ENCODE data around the gene KCNJ9. TPM values are rescaled to one million over a fixed set of nuclear protein-coding genes. Genes with fewer than 3 reads are reported as not detected.

KCNJ9 gene
- total and polyA plus RNA-seq, 2 of the 4 experiments (the other 2 are of a cell fraction): not detected

GRCh38 chr1:160129966-160130365, 48.6 kb downstream of the KCNJ9 start:
- POLR2A ChIA-PET (ENCODE audit: unreplicated experiment): no interaction called here
- Histone ChIP-seq H2AK9ac (replicated peaks; ENCODE audit: low read depth, low read length, poor library complexity) (no peak overlapping the region), H2AFZ (replicated peaks; ENCODE audit: low read length, poor library complexity) (no peak overlapping the region), H2BK120ac (ENCODE audit: low read depth, low read length) (no peak overlapping the region), H2BK15ac (ENCODE audit: low read depth, low read length) (no peak overlapping the region), H4K8ac (ENCODE audit: low read depth in 2 of 2, low read length in 2 of 2) (no peak overlapping the region), H3K4ac (ENCODE audit: low read depth, low read length) (no peak overlapping the region), H4K20me1 (ENCODE audit: insufficient read depth, low read length) (no peaks in the 10 kb centered on the region), H3K36me3 (ENCODE audit: control insufficient read depth, insufficient read depth, low read length) (no peaks in the 10 kb centered on the region), H3K27ac (ENCODE audit: insufficient read depth, low read length) (no peak overlapping the region), H2BK5ac (ENCODE audit: low read depth, low read length, poor library complexity, severe bottlenecking) (no peak overlapping the region), H2AK5ac (ENCODE audit: low read depth, low read length) (no peak overlapping the region), H4K5ac (ENCODE audit: low read depth, low read length) (no peak overlapping the region), H3K9me1 (ENCODE audit: insufficient read depth, low read length) (peaks cover 15% of the 10 kb centered on the region), H3K27me3 (ENCODE audit: control insufficient read depth, insufficient read depth, low read length) (peaks cover 23% of the 10 kb centered on the region), H3K14ac (replicated peaks; ENCODE audit: low read depth, low read length) (no peak overlapping the region), H4K91ac (ENCODE audit: insufficient read depth, low read depth, low read length) (no peak overlapping the region), H3K4me2 (ENCODE audit: low read depth, low read length) (no peak overlapping the region), H3K23ac (ENCODE audit: low read depth, low read length) (no peak overlapping the region), H3K4me1 (ENCODE audit: control insufficient read depth, insufficient read depth, low read length) (peaks cover 9% of the 10 kb centered on the region), H3K9ac (ENCODE audit: low read depth, low read length) (no peak overlapping the region), H3K79me1 (ENCODE audit: low read depth in 1 of 2, low read length in 2 of 2) (no peaks in the 10 kb centered on the region), H3K4me3 (ENCODE audit: insufficient read depth, low read depth, low read length) (no peak overlapping the region), H3K56ac (ENCODE audit: extremely low read depth, insufficient read depth, low read length) (no peak overlapping the region), H3K18ac (ENCODE audit: low read depth, low read length) (no peak overlapping the region), H2BK20ac (ENCODE audit: low read depth, low read length) (no peak overlapping the region), H3K9me3 (ENCODE audit: control insufficient read depth, insufficient read depth, low read length) (no peaks in the 10 kb centered on the region)
- intact Hi-C loops (cut with micrococcal nuclease) (no loop called here), dilution Hi-C loops (cut with HindIII; ENCODE audit: low sequenced_read_pairs, unreplicated experiment) (no loop called here), in situ Hi-C loops (cut with MboI; ENCODE audit: low sequenced_read_pairs) (no loop called here)
- TF ChIP-seq POLR2A (IDR thresholded peaks at IDR 0.05; ENCODE audit: low read depth, low read length) (no peak), FOS (IDR thresholded peaks at IDR 0.05; ENCODE audit: low read depth, low read length) (no peak), RCOR1 (IDR thresholded peaks at IDR 0.05; ENCODE audit: insufficient replicate concordance, low read length) (no peak), ELK1 (IDR thresholded peaks at IDR 0.05; ENCODE audit: borderline replicate concordance, low read depth, low read length) (no peak), RFX5 (IDR thresholded peaks at IDR 0.05; ENCODE audit: low read depth, low read length) (no peak), MXI1 (IDR thresholded peaks at IDR 0.05; ENCODE audit: borderline replicate concordance, low read depth, low read length) (no peak), SMC3 (IDR thresholded peaks at IDR 0.05; ENCODE audit: low read depth, low read length) (no peak)
- BruUV-seq (replicated peaks): no TSS peak
- no peak for DNase-seq
- no CpG with 5 or more reads among the region's 11 CpGs for WGBS, 2 experiments (ENCODE audit: extremely low coverage in 2 of 2, insufficient read length in 1 of 2)
- ATAC-seq (ENCODE audit: low read depth): no peak
- CTCF ChIA-PET: no interaction called here

Measured in IMR-90 (cell line).